ENCODE results near the gene ADAMTSL4.

GRCh38 chr1:150548324-150548631 lies 930 bp upstream of the ADAMTSL4 start:
- TF ChIP-seq EZH2 (IDR thresholded peaks at IDR 0.05; ENCODE audit: insufficient read depth, low read length) (no peak), CTCF (IDR thresholded peaks at IDR 0.05; ENCODE audit: insufficient read depth, low read depth, low read length) (no peak)

Measured in astrocyte (in vitro differentiated cells and primary cell).